ENCODE data around the gene MACO1. TPM values are rescaled to one million over a fixed set of nuclear protein-coding genes. Genes with fewer than 3 reads are reported as not detected.

Gene MACO1
- total RNA-seq, 2 donors from 2014 or later: 17.7 to 28.2 TPM

- H3K4me1 ChIP-seq: no peaks in the 10 kb centered on the region
- DNase-seq: no peak
- no peaks in the 10 kb centered on the region for H3K9me3 ChIP-seq
- H3K27ac ChIP-seq: no peak overlapping the region
- H3K36me3 ChIP-seq: no peaks in the 10 kb centered on the region
- no peaks in the 10 kb centered on the region for H3K27me3 ChIP-seq
- H3K4me3 ChIP-seq: no peak overlapping the region
- intact Hi-C loops (cut with DNase I): no loop called here
- no peak overlapping the region for H3K9ac ChIP-seq (ENCODE audit: low read depth in 2 of 2, low read length in 2 of 2)
- TF ChIP-seq, protein P1, sequence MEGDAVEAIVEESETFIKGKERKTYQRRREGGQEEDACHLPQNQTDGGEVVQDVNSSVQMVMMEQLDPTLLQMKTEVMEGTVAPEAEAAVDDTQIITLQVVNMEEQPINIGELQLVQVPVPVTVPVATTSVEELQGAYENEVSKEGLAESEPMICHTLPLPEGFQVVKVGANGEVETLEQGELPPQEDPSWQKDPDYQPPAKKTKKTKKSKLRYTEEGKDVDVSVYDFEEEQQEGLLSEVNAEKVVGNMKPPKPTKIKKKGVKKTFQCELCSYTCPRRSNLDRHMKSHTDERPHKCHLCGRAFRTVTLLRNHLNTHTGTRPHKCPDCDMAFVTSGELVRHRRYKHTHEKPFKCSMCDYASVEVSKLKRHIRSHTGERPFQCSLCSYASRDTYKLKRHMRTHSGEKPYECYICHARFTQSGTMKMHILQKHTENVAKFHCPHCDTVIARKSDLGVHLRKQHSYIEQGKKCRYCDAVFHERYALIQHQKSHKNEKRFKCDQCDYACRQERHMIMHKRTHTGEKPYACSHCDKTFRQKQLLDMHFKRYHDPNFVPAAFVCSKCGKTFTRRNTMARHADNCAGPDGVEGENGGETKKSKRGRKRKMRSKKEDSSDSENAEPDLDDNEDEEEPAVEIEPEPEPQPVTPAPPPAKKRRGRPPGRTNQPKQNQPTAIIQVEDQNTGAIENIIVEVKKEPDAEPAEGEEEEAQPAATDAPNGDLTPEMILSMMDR (IDR thresholded peaks at IDR 0.05): no peak
These were observed 47.9 kb downstream of the MACO1 start for GRCh38 chr1:25478633-25479032.

GRCh38 chr1:25481625-25482024, 50.9 kb downstream of the MACO1 start:
- H3K27me3 ChIP-seq: no peaks in the 10 kb centered on the region
- TF ChIP-seq, protein P1 (IDR thresholded peaks at IDR 0.05): no peak
- no peaks in the 10 kb centered on the region for H3K9me3 ChIP-seq
- H3K9ac ChIP-seq (ENCODE audit: low read depth in 2 of 2, low read length in 2 of 2): no peak overlapping the region
- no peaks in the 10 kb centered on the region for H3K36me3 ChIP-seq
- DNase-seq: no peak
- intact Hi-C loops (cut with DNase I): no loop called here
- no peak overlapping the region for H3K27ac ChIP-seq
- H3K4me1 ChIP-seq: no peaks in the 10 kb centered on the region
- no peak overlapping the region for H3K4me3 ChIP-seq

GRCh38 chr1:25482211-25482610, 51.5 kb downstream of the MACO1 start:
- Histone ChIP-seq H3K9ac (ENCODE audit: low read depth in 2 of 2, low read length in 2 of 2) (no peak overlapping the region), H3K4me3 (no peak overlapping the region), H3K27me3 (no peaks in the 10 kb centered on the region), H3K36me3 (no peaks in the 10 kb centered on the region), H3K9me3 (no peaks in the 10 kb centered on the region), H3K4me1 (no peaks in the 10 kb centered on the region), H3K27ac (no peak overlapping the region)
- DNase-seq: no peak
- TF ChIP-seq, protein P1 (IDR thresholded peaks at IDR 0.05): no peak
- intact Hi-C loops (cut with DNase I): no loop called here

DNA sequence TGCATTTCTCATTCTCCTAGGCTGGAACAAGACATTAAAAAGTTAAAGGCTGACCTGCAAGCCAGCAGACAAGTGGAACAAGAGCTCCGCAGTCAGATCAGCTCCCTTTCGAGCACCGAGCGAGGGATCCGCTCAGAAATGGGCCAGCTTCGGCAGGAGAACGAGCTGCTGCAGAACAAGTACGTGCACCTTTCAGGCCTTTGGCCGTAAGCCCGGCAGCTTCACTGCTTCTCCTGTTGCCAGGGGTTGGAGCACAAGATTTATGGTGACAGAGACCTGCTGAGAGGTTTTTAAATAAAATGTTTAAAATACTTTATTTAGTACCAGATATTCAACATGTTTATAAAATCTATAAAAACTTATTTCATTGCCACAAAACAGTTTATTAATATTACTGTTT, 53.4 kb downstream of the MACO1 start:
- Histone ChIP-seq H3K9ac (ENCODE audit: low read depth in 2 of 2, low read length in 2 of 2) (no peak overlapping the region), H3K36me3 (peaks cover 1% of the 10 kb centered on the region), H3K4me3 (no peak overlapping the region), H3K9me3 (no peaks in the 10 kb centered on the region), H3K27me3 (no peaks in the 10 kb centered on the region), H3K4me1 (no peaks in the 10 kb centered on the region), H3K27ac (no peak overlapping the region)
- DNase-seq: peak; percentile 42
- intact Hi-C loops (cut with DNase I): no loop called here
- TF ChIP-seq, protein P1 (IDR thresholded peaks at IDR 0.05): no peak

GRCh38 chr1:25484533-25484932, 53.8 kb downstream of the MACO1 start:
- Histone ChIP-seq H3K4me3 (no peak overlapping the region), H3K4me1 (no peaks in the 10 kb centered on the region), H3K27me3 (no peaks in the 10 kb centered on the region), H3K27ac (no peak overlapping the region), H3K36me3 (peaks cover 2% of the 10 kb centered on the region), H3K9me3 (no peaks in the 10 kb centered on the region), H3K9ac (ENCODE audit: low read depth in 2 of 2, low read length in 2 of 2) (no peak overlapping the region)
- DNase-seq: no peak
- intact Hi-C loops (cut with DNase I): no loop called here
- TF ChIP-seq, protein P1 (IDR thresholded peaks at IDR 0.05): no peak
